Measurements from ENCODE around the gene PDE6A.
A peak's percentile ranks its signal among the peaks of the same experiment; 100 is the strongest.

Gene PDE6A

GRCh38 chr5:149857499-149857898, 87.1 kb downstream of the PDE6A start:
- DNase-seq, result no peak

- no peak for DNase-seq
Measured at GRCh38 chr5:149855366-149855765, 89.2 kb downstream of the PDE6A start.

- no peak for DNase-seq
Measured at GRCh38 chr5:149854866-149855265, 89.7 kb downstream of the PDE6A start.

- no peak for DNase-seq
Measured at GRCh38 chr5:149853701-149854100, 90.9 kb downstream of the PDE6A start.

GRCh38 chr5:149853331-149853648, 91.3 kb downstream of the PDE6A start:
- no peak for DNase-seq

GRCh38 chr5:149852641-149853330, 91.8 kb downstream of the PDE6A start:
- peak; percentile 71 for DNase-seq

GRCh38 chr5:149851211-149851610, 93.4 kb downstream of the PDE6A start:
- no peak for DNase-seq

- no peak for DNase-seq
Measured at GRCh38 chr5:149849966-149850910, 94.4 kb downstream of the PDE6A start.

GRCh38 chr5:149849280-149849965, 95.2 kb downstream of the PDE6A start:
- DNase-seq, result no peak

GRCh38 chr5:149847611-149848010, 97.0 kb downstream of the PDE6A start:
- no peak for DNase-seq

GRCh38 chr5:149846021-149846420, 98.6 kb downstream of the PDE6A start:
- no peak for DNase-seq

- no peak for DNase-seq
Measured at GRCh38 chr5:149845601-149846000, 99.0 kb downstream of the PDE6A start.

GRCh38 chr5:149841851-149842793, 102.5 kb downstream of the PDE6A start:
- DNase-seq, result no peak

- no peak for DNase-seq
Measured at GRCh38 chr5:149840226-149840825, 104.3 kb downstream of the PDE6A start.

GRCh38 chr5:149839761-149840160, 104.8 kb downstream of the PDE6A start:
- no peak for DNase-seq

- DNase-seq, result no peak
Measured at GRCh38 chr5:149838881-149839739, 105.5 kb downstream of the PDE6A start.

GRCh38 chr5:149837680-149838269, 106.8 kb downstream of the PDE6A start:
- DNase-seq, result peak; percentile 80

- DNase-seq, result no peak
Measured at GRCh38 chr5:149836451-149837139, 108.0 kb downstream of the PDE6A start.

- peak; percentile 78 for DNase-seq
Measured at GRCh38 chr5:149834246-149834855, 110.2 kb downstream of the PDE6A start.

Measured in NCI-H82 (cell line).